NT2/D1 (cell line): ENCODE data around the gene KIF1A.
"Not testable (repeated sequence)": the region's sequence is repeated elsewhere in the genome, so short reads cannot be mapped to it uniquely, and the experiment has no call there.

ENCODE experiments used
- DNase-seq: peaks from one replicate; pipeline ENCODE4 v3.0.0-alpha.2; 2011; ENCODE audit warnings: low read depth, low spot score
- H3K27me3 ChIP-seq: 2 replicates; pipeline ENCODE4 v1.6.0; 2011; ENCODE audit warnings: mild to moderate bottlenecking; ENCODE audit not compliant: insufficient read length, insufficient read depth
- H3K36me3 ChIP-seq: 2 replicates; pipeline ENCODE4 v1.6.1; 2011; ENCODE audit warnings: mild to moderate bottlenecking, low read length, mixed read lengths; ENCODE audit not compliant: insufficient read depth, insufficient read length
- H3K4me1 ChIP-seq: 2 replicates; pipeline ENCODE4 v1.5.1; 2011; ENCODE audit not compliant: insufficient read depth, insufficient read length
- H3K4me3 ChIP-seq: 2 replicates; pipeline ENCODE4 v1.5.1; 2011; ENCODE audit warnings: low read depth; ENCODE audit not compliant: insufficient read length
- H3K9ac ChIP-seq: 2 replicates; pipeline ENCODE4 v1.6.0; 2011; ENCODE audit warnings: low read depth; ENCODE audit not compliant: insufficient read length
- H3K9me3 ChIP-seq: 2 replicates; pipeline ENCODE4 v1.5.1; 2011; ENCODE audit warnings: mild to moderate bottlenecking, low read length; ENCODE audit not compliant: insufficient read depth
- SUZ12 ChIP-seq: IDR thresholded peaks from 2 replicates; pipeline ENCODE4 v1.6.1; 2011; ENCODE audit not compliant: insufficient read length, insufficient read depth; ENCODE audit errors: extremely low read depth
- YY1 ChIP-seq: IDR thresholded peaks from 2 replicates; pipeline ENCODE4 v1.6.1; 2011; ENCODE audit not compliant: insufficient read length, insufficient read depth
- ZNF274 ChIP-seq: IDR thresholded peaks from 2 replicates; pipeline ENCODE4 v1.6.1; 2011; ENCODE audit warnings: mild to moderate bottlenecking, low read depth, low read length

The KIF1A gene

DNA sequence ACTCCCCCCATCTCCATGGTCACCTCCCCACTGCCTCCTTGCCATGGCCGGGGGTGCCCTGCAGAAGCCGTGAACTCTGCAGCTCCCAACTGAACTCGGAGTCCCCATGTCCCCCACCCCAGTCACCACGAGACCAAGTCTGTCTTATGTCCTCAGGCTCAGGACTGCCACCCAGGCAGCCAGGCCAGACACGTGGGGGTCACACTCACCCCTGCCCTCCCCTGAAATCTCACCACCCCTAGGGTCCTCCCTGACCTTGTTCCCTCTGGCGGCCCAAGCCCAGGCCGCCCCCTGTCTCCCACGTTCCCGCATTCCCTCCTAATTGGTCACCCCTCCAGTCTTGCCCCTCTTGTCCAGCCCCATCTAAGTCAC, 117.4 kb downstream of the KIF1A start:
- H3K27me3 ChIP-seq, result no peaks in the 10 kb centered on the region
- TF ChIP-seq ZNF274, result no peak
- no peak for TF ChIP-seq YY1
- TF ChIP-seq SUZ12, result no peak

DNA sequence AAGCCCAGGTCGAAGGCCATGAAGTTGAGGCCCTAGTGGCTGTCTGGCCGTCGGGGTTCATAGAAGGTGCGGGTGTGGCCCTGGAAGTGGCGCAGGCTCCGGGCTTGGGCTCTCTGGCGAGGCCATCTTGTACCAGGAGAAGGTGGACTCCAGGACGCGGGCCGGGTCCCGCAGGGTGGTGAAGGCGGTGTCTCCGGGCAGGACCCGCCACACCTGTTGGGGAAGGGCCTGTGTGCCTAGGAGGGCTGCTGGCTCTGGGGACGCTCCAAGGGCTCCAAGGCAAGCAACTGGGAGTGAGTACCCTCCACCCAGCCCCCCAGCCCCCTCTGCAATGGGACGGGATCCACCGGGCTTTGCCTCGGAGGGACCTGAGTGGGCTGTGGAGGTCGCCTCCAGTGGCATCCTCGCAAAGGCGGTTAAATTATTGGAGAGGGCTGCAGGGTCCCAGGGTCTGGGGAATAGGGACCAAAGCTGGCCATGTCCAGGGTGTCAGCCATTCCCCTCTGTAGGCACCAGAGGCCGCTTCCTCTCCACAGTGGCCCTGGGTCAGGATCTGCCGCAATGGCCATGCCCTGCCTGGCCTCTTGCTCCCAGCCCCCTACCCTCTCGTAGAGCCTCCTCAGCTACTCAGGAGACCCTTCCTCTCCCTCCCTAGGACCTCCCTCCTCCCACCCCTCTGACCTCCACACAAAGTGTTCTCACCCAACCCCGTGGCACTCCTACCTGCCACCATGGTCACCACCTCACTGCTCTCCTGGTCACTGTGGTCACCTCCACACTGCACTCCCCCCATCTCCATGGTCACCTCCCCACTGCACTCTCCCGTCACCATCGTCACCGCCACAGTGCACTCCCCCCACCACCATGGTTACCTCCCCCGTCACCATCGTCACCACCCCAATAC, 118.0 kb downstream of the KIF1A start:
- no peaks in the 10 kb centered on the region for H3K27me3 ChIP-seq
- no peak overlapping the region for H3K9ac ChIP-seq
- no peak overlapping the region for H3K4me3 ChIP-seq
- DNase-seq, result no peak
- H3K36me3 ChIP-seq, result no peaks in the 10 kb centered on the region
- H3K4me1 ChIP-seq, result peaks cover 3% of the 10 kb centered on the region
- TF ChIP-seq ZNF274, result no peak
- TF ChIP-seq YY1, result no peak
- no peak for TF ChIP-seq SUZ12
- H3K9me3 ChIP-seq, result no peaks in the 10 kb centered on the region

More for the DNA sequence above, 117.4 kb downstream of the KIF1A start:
- H3K9me3 ChIP-seq, result no peaks in the 10 kb centered on the region
- H3K4me3 ChIP-seq, result no peak overlapping the region
- DNase-seq, result no peak
- H3K9ac ChIP-seq, result no peak overlapping the region
- no peaks in the 10 kb centered on the region for H3K36me3 ChIP-seq
- H3K4me1 ChIP-seq, result peaks cover 5% of the 10 kb centered on the region

DNA sequence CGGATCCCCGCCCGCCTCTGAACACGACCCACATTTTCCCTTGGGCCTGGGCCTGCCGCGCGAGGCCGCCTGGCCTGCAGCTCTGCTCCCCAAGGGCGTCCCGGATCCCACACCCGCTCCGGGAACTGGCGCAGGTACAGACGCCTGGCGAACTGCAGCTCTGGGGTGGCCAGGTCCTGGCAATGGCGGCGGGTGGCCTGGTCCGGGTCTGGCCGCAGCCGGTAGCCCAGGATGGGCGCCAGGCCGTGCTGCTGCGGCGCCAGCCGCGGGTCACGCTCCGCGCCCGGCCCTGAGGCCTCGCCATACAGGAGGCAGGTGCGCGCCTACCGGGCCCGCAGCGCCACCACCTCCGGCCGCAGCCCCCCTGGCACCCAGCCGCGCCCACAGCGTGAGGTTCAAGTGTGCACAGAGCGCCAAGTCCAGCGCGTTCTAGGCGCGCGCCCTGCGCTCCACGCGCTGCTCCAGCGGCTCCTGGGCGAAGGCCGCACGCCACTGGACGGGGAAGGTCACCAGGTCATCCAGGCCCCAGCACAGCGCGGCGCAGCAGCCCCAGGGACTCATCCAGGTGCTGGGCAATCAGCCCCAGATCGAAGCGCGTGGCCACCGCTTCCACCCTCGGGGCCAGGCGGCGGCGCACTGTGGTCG, 118.8 kb downstream of the KIF1A start:
- DNase-seq, result no peak
- TF ChIP-seq ZNF274, result no peak
- H3K4me3 ChIP-seq, result no peak overlapping the region
- H3K27me3 ChIP-seq, result no peaks in the 10 kb centered on the region
- H3K9ac ChIP-seq, result no peak overlapping the region
- peaks cover 3% of the 10 kb centered on the region for H3K4me1 ChIP-seq
- no peaks in the 10 kb centered on the region for H3K9me3 ChIP-seq
- H3K36me3 ChIP-seq, result no peaks in the 10 kb centered on the region

DNA sequence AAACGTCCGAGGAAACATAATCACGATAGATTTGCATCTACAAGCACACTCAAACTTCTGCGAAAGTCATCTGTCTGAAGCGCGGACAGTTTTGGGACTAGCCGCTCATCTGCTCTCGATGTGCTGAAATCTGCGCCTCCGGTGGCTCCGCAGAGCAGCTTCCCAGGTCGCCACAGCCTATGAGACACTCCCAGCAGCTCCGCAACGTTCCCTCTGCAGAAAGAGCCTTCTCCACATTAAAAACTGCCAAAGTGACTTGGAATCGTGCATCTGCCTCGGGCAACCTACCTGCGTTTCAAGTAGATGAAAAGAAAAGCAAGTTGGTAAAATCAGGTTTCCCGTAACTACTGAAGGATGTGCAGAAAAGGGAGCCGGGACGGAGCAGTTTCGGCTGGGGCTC, 119.4 kb downstream of the KIF1A start:
- not testable (repeated sequence) for H3K9me3 ChIP-seq, DNase-seq, H3K36me3 ChIP-seq, H3K4me1 ChIP-seq, H3K27me3 ChIP-seq, H3K4me3 ChIP-seq, H3K9ac ChIP-seq

DNA sequence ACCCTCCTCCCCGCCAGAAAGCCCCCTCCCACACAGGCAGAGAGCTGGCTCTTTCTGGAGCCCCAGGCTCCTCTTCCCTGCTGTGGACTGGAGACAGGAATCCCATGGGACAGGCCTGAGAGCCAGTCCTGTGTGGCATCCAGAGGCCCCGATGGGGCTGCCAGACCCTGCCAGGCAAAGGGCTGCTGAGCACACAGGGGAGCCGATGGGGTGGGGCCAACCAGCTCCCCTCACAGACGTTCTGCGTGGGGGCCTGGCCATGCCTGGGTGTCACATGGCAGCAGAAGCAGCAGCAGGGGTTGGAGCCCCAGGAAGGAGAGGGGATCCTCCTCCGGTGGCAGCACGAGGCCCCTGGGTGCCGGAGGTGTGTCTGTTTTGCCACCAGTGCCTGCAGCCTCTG, 120.2 kb downstream of the KIF1A start:
- not testable (repeated sequence) for H3K9ac ChIP-seq, H3K4me1 ChIP-seq, H3K36me3 ChIP-seq, H3K4me3 ChIP-seq, H3K9me3 ChIP-seq, H3K27me3 ChIP-seq, DNase-seq

DNA sequence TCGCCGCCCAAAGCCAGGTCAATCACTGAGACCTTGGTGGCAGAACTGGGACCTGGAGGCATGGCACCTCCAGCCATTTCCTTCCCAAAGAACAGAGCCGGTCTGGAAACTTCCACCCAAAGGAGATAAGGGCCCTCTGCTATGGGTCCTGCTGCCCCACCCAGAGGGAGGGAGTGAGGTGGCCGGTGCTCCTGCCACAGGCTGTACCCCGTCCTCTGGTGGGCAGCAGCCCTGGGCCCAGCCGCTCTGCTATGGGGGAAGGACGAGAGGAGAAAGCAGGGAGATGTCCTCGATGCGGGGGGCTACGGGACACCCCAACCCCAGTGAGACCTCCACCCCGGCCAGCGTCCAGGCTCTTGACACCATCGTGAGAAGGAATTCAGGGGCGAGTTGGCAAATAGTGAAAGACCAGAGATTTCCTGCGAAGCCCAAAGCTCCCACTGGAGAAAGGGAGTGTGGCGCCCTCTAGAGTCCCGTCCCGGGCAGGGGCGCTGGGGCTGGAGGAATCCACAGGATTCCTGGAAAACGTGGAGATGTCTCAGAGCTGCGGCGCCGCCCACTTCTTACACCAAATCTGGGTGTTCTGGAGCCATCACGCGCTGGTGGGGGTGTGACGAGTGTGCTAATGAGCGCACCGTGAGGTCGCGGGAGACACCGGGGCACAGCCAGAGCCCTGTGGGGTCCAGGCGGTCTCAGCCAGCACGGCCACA, 121.0 kb downstream of the KIF1A start:
- H3K27me3 ChIP-seq, H3K36me3 ChIP-seq, H3K4me3 ChIP-seq, H3K9me3 ChIP-seq, H3K4me1 ChIP-seq, DNase-seq, H3K9ac ChIP-seq: not testable (repeated sequence)

DNA sequence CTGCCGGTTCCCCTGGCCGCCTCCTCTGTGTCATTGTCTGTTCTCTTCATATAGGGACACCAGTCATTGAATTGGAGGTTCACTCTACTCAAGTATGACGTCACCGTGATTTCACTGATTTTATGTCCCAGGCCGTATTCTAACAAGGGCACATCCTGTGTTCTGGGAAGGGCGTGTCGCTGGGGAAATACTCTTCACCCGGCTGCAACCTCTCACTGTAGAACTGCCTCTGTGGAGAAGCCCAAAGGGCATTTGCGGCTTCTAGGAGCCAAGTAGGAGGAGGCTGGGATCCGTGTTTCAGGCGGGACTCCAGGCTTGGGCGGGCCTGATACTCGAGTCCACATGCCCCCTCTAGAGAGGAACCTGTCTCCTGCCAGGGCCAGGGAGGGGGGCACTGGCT, 123.5 kb downstream of the KIF1A start:
- H3K36me3 ChIP-seq, H3K9ac ChIP-seq, DNase-seq, H3K9me3 ChIP-seq, H3K4me3 ChIP-seq, H3K4me1 ChIP-seq, H3K27me3 ChIP-seq: not testable (repeated sequence)

DNA sequence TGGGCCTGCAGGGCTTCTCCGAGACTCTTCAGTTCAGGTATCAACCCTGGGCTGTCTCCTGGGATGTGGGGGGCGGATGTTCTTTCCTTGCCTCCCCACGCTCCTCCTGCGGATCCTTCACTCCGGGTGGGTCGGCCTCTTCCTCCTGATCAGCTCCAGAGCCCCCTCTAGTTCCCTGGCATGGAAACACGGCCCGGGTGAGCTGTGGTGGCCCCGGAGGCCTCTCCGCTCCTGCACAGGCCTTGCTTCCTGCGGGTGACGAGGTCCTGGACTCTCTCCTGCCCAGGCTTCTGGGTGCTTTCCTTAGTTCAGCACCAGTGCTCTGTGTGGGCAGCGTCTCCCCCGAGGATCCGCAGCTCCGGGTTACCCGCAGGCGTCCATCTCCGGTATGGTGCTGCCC, 124.4 kb downstream of the KIF1A start:
- H3K4me1 ChIP-seq, H3K27me3 ChIP-seq, H3K9me3 ChIP-seq, H3K36me3 ChIP-seq, DNase-seq, H3K9ac ChIP-seq, H3K4me3 ChIP-seq: not testable (repeated sequence)

DNA sequence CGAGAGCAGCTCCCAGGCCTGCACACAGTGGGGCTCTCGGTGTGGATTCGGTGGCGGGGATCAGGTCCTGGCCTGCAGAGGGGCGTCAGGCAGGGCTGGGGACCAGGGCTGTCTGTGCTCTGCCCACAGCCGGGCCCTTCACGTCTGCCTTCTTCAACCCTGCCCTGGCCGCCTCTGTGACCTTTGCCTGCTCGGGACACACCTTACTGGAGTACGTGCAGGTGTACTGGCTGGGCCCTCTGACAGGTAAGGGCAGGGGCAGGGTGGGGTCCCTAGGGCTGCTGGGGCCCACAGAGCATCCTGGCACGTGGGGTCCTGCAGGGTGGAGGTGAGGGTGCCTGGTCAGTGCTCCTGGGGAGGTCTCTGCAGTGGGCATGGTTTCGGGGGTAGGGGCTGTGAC, 125.7 kb downstream of the KIF1A start:
- not testable (repeated sequence) for H3K4me3 ChIP-seq, H3K9me3 ChIP-seq, DNase-seq, H3K9ac ChIP-seq, H3K4me1 ChIP-seq, H3K27me3 ChIP-seq, H3K36me3 ChIP-seq

DNA sequence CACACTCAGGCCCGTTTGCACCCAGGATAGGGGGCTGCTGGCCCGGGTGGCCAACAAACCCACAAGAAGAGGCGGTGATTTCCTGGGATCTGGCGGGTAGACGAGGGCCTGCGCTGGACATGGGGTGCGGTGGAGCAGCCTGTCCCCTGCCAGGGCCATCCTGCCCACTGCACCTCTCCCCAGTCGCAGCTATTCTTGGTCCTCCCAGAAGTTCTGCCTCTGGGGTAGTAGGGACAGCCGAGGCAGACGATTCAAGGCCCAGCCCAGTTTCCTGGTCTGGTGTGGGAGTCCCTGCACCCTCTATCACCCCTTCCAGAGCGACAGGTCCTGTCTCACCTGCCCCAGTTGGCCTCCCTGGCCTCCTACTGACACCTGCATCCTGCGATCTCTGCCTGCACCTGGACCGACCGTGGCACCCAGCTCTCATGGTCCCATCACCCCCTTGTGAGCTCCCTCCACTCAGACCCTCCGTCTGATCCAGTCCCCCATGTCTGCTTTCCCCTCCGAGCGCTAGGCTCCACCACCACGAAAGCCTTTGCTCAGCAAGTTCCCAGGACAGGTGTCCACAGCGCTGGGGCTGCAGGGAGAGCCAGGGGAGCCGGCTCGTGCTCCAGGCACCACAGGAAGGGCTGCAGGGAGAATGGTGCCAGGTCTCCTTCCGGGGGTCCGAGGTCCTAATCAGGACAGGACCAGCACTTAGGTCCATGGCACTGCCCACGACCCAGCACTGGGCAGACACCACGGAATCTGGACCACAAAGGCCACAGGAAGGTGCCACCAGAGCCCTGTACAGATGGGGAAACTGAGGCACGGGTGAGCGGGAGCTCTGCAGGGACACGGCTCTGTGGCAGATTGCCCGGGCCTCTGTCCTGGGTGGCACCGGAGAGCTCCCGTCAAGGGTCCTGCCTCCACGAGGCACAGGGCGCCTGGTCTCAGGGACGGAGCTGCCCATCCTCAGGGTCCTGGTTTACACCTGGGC, 127.1 kb downstream of the KIF1A start:
- H3K4me3 ChIP-seq, H3K36me3 ChIP-seq: not testable (repeated sequence)

More for the DNA sequence above, 127.1 kb downstream of the KIF1A start:
- not testable (repeated sequence) for H3K27me3 ChIP-seq, DNase-seq, H3K4me1 ChIP-seq, H3K9me3 ChIP-seq, H3K9ac ChIP-seq
